GM18508 (cell line): Measurements from ENCODE around the gene AKAP12.

Experiments used
- ATAC-seq: cut with Tn5 transposase; IDR thresholded peaks from one replicate; pipeline ENCODE4 v1.9.1; 2021; ENCODE audit warnings: moderate number of reproducible peaks; ENCODE audit not compliant: insufficient read depth, unreplicated experiment

The AKAP12 gene

GRCh38 chr6:151239603-151240035 lies at the start of gene AKAP12:
Gene AKAP12 (plus strand): TSS chr6:151239967. CDS start chr6:151240563, 596 bp downstream.
- ATAC-seq: no peak

- no peak for ATAC-seq
Observed at GRCh38 chr6:151191527-151191926, 48.2 kb upstream of the AKAP12 start.

- no peak for ATAC-seq
Observed at GRCh38 chr6:151196555-151196954, 43.2 kb upstream of the AKAP12 start.

GRCh38 chr6:151197556-151197955 lies 42.2 kb upstream of the AKAP12 start:
- ATAC-seq: no peak

- ATAC-seq: no peak
Observed at GRCh38 chr6:151199991-151200390, 39.8 kb upstream of the AKAP12 start.

- no peak for ATAC-seq
Observed at GRCh38 chr6:151205721-151206600, 33.8 kb upstream of the AKAP12 start.

- ATAC-seq: no peak
Observed at GRCh38 chr6:151207674-151208073, 32.1 kb upstream of the AKAP12 start.

GRCh38 chr6:151209071-151209831 lies 30.5 kb upstream of the AKAP12 start:
- ATAC-seq: no peak

- no peak for ATAC-seq
Observed at GRCh38 chr6:151211075-151211474, 28.7 kb upstream of the AKAP12 start.

- ATAC-seq: no peak
Observed at GRCh38 chr6:151213352-151213751, 26.4 kb upstream of the AKAP12 start.

- ATAC-seq: no peak
Observed at GRCh38 chr6:151215999-151216398, 23.8 kb upstream of the AKAP12 start.

- no peak for ATAC-seq
Observed at GRCh38 chr6:151216804-151217203, 23.0 kb upstream of the AKAP12 start.

GRCh38 chr6:151219192-151219591 lies 20.6 kb upstream of the AKAP12 start:
- no peak for ATAC-seq

GRCh38 chr6:151224076-151224475 lies 15.7 kb upstream of the AKAP12 start:
- ATAC-seq: no peak

- ATAC-seq: no peak
Observed at GRCh38 chr6:151225919-151226318, 13.8 kb upstream of the AKAP12 start.

GRCh38 chr6:151228788-151229400 lies 10.9 kb upstream of the AKAP12 start:
- no peak for ATAC-seq

- ATAC-seq: no peak
Observed at GRCh38 chr6:151229401-151230276, 10.1 kb upstream of the AKAP12 start.

- ATAC-seq: no peak
Observed at GRCh38 chr6:151230277-151230577, 9.5 kb upstream of the AKAP12 start.

- no peak for ATAC-seq
Observed at GRCh38 chr6:151232899-151233298, 6.9 kb upstream of the AKAP12 start.

- no peak for ATAC-seq
Observed at GRCh38 chr6:151233731-151234130, 6.0 kb upstream of the AKAP12 start.
